ENCODE results near the gene GBP2. TPM values are rescaled to one million over a fixed set of nuclear protein-coding genes. Genes with fewer than 3 reads are reported as not detected.

GBP2 gene
- total and polyA plus RNA-seq, 4 donors, result 7.4 to 18.2 (median 14.1) TPM

- TF ChIP-seq ATF3 (IDR thresholded peaks at IDR 0.05), result no peak
- no peak for TF ChIP-seq FOXA2 (IDR thresholded peaks at IDR 0.05)
Measured at GRCh38 chr1:89166705-89167104, 40.8 kb upstream of the GBP2 start (continued).

- H3K4me3 ChIP-seq (ENCODE audit: low read depth in 1 of 3, low read length in 3 of 3), result no peak overlapping the region
- H3K9me3 ChIP-seq (ENCODE audit: control insufficient read depth in 4 of 4, low read length in 3 of 4), result no peaks in the 10 kb centered on the region
- WGBS, result 95% methylated on average over 5 of the region's 5 CpGs
- DNase-seq (ENCODE audit: low spot score), result no peak
- no peak overlapping the region for H3K9ac ChIP-seq (ENCODE audit: low read depth in 1 of 2, low read length in 2 of 2)
- no peak overlapping the region for H3K27ac ChIP-seq (ENCODE audit: low read depth in 1 of 2, low read length in 2 of 2)
- H3K36me3 ChIP-seq (ENCODE audit: control insufficient read depth in 4 of 4, insufficient read depth in 3 of 4, low read depth in 1 of 4, low read length in 3 of 4), result peaks cover 0 to 32% (median 10%) of the 10 kb centered on the region in 4 donors
- TF ChIP-seq ZBTB33 (IDR thresholded peaks at IDR 0.05), result no peak
- TF ChIP-seq YY1 (IDR thresholded peaks at IDR 0.05), result no peak
- no peak for TF ChIP-seq FOXA2 (IDR thresholded peaks at IDR 0.05)
- no peak for TF ChIP-seq REST (IDR thresholded peaks at IDR 0.05)
- no peak for TF ChIP-seq HNF4G (IDR thresholded peaks at IDR 0.05)
- no peak for TF ChIP-seq FOXA1 (IDR thresholded peaks at IDR 0.05)
- TF ChIP-seq TAF1 (conservative IDR thresholded peaks at IDR 0.05), result no peak
- no peak for TF ChIP-seq RAD21 (IDR thresholded peaks at IDR 0.05)
- no peaks in the 10 kb centered on the region for H3K27me3 ChIP-seq (ENCODE audit: control insufficient read depth in 4 of 4, insufficient read depth in 4 of 4, low read length in 3 of 4)
- H3K4me1 ChIP-seq (ENCODE audit: control insufficient read depth in 4 of 4, insufficient read depth in 4 of 4, low read length in 3 of 4), result peaks cover 2 to 22% (median 11%) of the 10 kb centered on the region in 4 donors
Measured at GRCh38 chr1:89165811-89166210, 39.9 kb upstream of the GBP2 start.

- no peak for TF ChIP-seq RXRA (IDR thresholded peaks at IDR 0.05)
- TF ChIP-seq GABPA (IDR thresholded peaks at IDR 0.05 in 1 of 2, conservative IDR thresholded peaks at IDR 0.05 in 1 of 2), result no peak
- no peak for TF ChIP-seq HNF4G (IDR thresholded peaks at IDR 0.05)
- no peak for TF ChIP-seq FOXA1 (IDR thresholded peaks at IDR 0.05)
- TF ChIP-seq YY1 (IDR thresholded peaks at IDR 0.05), result no peak
- H3K27ac ChIP-seq (ENCODE audit: low read depth in 1 of 2, low read length in 2 of 2), result no peak overlapping the region
- DNase-seq (ENCODE audit: low spot score), result no peak
- H3K4me1 ChIP-seq (ENCODE audit: control insufficient read depth in 4 of 4, insufficient read depth in 4 of 4, low read length in 3 of 4), result peaks cover 0 to 2% (median 0%) of the 10 kb centered on the region in 4 donors
- H3K9ac ChIP-seq (ENCODE audit: low read depth in 1 of 2, low read length in 2 of 2), result no peak overlapping the region
- H3K36me3 ChIP-seq (ENCODE audit: control insufficient read depth in 4 of 4, insufficient read depth in 3 of 4, low read depth in 1 of 4, low read length in 3 of 4), result peaks cover 0 to 32% (median 19%) of the 10 kb centered on the region in 4 donors
- 54% methylated on average over 1 of the region's 1 CpG for WGBS
- H3K27me3 ChIP-seq (ENCODE audit: control insufficient read depth in 4 of 4, insufficient read depth in 4 of 4, low read length in 3 of 4), result no peaks in the 10 kb centered on the region
- H3K4me3 ChIP-seq (ENCODE audit: low read depth in 1 of 3, low read length in 3 of 3), result no peak overlapping the region
- no peaks in the 10 kb centered on the region for H3K9me3 ChIP-seq (ENCODE audit: control insufficient read depth in 4 of 4, low read length in 3 of 4)
Measured at GRCh38 chr1:89151047-89151446, 25.1 kb upstream of the GBP2 start.

All from liver (tissue), 9 donors.